ENCODE measurements around the gene SELENOO. TPM values are rescaled to one million over a fixed set of nuclear protein-coding genes. Genes with fewer than 3 reads are reported as not detected.
A peak's percentile ranks its signal among the peaks of the same experiment; 100 is the strongest.

Gene SELENOO
- total RNA-seq, 6 experiments from 2014 or later, result 51.1 to 67.8 (median 59.2) TPM

DNA sequence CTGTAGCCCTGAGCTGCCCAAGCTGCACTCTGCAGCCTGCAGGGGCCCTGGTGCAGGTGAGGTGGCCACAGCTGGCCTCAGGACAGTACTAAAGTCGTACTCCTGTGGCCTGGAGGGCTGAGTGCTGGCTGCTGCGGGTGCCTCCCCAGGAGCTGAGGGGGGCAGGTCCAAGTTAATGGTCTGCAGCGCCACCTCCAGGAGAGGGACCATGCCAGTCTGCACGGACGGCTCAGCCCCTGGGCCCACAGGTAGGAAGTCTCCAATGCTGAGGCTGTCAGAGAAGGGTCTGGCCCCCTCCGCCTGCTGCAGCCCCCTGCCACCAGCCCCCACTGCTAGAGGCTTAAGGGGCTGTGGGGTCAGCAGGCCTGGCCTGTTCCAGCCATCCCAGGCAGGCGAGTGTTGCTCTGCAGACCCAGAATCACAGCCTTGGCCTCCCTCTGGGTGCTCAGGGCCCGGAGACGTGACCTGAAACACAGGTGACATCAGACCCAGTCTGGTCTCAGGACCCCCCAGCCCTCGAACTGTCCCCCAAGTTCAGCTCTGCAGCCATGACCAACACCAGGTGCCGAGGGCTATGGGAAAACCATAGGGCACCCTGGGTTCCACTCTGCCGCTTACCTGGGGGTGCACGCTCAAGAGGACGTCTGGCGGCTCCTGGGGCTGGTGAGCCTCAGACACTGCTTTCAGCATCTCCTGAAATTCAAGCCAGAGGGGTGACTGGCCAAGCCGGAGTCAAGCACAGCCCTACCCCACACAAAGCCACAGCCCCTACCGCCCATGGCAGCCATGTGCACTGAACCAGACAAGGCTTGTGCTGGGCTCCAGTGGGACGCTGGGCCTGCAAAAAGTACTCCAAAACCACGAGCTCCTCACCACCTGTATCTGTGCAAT, 20.8 kb downstream of the SELENOO start:
- Histone ChIP-seq H3K4me1 (peaks cover 0 to 4% (median 2%) of the 10 kb centered on the region in 4 donors), H3K4me3 (no peak overlapping the region), H3K27me3 (no peaks in the 10 kb centered on the region), H3K27ac (no peak overlapping the region), H3K36me3 (peaks cover 2 to 72% (median 17%) of the 10 kb centered on the region in 4 donors), H3K9me3 (no peaks in the 10 kb centered on the region)
- intact Hi-C loops (cut with DNase I), result no loop called here
- WGBS (ENCODE audit: insufficient coverage, low coverage, low lambda C conversion rate, missing lambda C conversion rate), result no CpG with 5 or more reads among the region's 19 CpGs
- DNase-seq (peak in 1 of 3 donors; percentile 18), ATAC-seq (no peak)
- TF ChIP-seq POLR2A (IDR thresholded peaks at IDR 0.05), result no peak
- TF ChIP-seq, protein P1, sequence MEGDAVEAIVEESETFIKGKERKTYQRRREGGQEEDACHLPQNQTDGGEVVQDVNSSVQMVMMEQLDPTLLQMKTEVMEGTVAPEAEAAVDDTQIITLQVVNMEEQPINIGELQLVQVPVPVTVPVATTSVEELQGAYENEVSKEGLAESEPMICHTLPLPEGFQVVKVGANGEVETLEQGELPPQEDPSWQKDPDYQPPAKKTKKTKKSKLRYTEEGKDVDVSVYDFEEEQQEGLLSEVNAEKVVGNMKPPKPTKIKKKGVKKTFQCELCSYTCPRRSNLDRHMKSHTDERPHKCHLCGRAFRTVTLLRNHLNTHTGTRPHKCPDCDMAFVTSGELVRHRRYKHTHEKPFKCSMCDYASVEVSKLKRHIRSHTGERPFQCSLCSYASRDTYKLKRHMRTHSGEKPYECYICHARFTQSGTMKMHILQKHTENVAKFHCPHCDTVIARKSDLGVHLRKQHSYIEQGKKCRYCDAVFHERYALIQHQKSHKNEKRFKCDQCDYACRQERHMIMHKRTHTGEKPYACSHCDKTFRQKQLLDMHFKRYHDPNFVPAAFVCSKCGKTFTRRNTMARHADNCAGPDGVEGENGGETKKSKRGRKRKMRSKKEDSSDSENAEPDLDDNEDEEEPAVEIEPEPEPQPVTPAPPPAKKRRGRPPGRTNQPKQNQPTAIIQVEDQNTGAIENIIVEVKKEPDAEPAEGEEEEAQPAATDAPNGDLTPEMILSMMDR (IDR thresholded peaks at IDR 0.05), result peak in 1 of 4 donors; percentile 20

DNA sequence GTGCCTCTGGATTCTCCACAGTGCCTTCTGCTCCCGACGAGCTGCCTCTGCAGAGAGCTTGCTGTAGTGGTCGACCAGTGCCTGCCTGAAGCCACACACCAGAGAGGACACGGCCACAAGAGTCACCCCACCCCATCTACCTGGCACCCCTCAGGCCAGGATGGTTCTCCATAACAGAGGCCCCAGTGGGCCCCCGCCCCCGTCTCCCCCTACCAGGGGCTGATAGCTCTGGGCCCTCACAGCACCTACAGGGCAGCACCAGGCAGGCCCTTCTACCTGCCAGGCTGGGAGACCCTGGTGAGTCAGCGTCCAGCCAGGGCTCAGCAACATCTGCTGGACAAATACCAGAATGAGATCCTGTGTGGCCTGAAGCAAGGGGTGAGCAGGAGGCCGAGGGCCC, 21.7 kb downstream of the SELENOO start:
- H3K9me3 ChIP-seq, result no peaks in the 10 kb centered on the region
- peaks cover 0 to 4% (median 2%) of the 10 kb centered on the region in 4 donors for H3K4me1 ChIP-seq
- no peaks in the 10 kb centered on the region for H3K27me3 ChIP-seq
- H3K27ac ChIP-seq, result no peak overlapping the region
- DNase-seq (no peak), ATAC-seq (no peak)
- 100% methylated on average over 1 of the region's 8 CpGs for WGBS (ENCODE audit: insufficient coverage, low coverage, low lambda C conversion rate, missing lambda C conversion rate)
- intact Hi-C loops (cut with DNase I), result no loop called here
- TF ChIP-seq POLR2A (IDR thresholded peaks at IDR 0.05), result no peak
- TF ChIP-seq, protein P1 (IDR thresholded peaks at IDR 0.05), result no peak
- H3K4me3 ChIP-seq, result no peak overlapping the region
- H3K36me3 ChIP-seq, result peaks cover 0 to 64% (median 13%) of the 10 kb centered on the region in 4 donors

DNA sequence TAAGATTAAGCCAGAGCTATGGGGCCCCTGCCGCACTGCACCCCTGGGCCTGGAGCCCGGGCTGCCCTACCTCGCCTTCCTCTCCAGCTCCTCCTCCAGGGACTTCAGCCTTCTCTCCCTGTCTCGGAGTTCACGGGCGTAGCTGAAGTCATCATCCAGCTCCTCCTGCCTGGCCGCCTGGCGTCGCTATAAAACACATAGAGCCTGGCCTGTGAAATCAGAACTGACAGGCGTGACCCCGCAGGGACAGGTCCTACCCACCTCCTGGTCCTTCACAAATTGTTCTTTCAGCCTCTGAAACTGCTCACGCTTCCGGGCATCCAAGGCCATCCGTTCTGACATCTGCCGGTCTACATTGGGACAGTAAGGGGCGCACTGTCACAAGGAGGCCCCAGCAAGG, 23.3 kb downstream of the SELENOO start:
- no peak overlapping the region for H3K4me3 ChIP-seq
- peaks cover 0 to 53% (median 8%) of the 10 kb centered on the region in 4 donors for H3K36me3 ChIP-seq
- H3K4me1 ChIP-seq, result peaks cover 0 to 4% (median 2%) of the 10 kb centered on the region in 4 donors
- 88% methylated on average over 7 of the region's 16 CpGs for WGBS (ENCODE audit: insufficient coverage, low coverage, low lambda C conversion rate, missing lambda C conversion rate)
- ATAC-seq (no peak), DNase-seq (no peak)
- H3K9me3 ChIP-seq, result no peaks in the 10 kb centered on the region
- intact Hi-C loops (cut with DNase I), result no loop called here
- no peak for TF ChIP-seq POLR2A (IDR thresholded peaks at IDR 0.05)
- TF ChIP-seq, protein P1 (IDR thresholded peaks at IDR 0.05), result no peak
- no peaks in the 10 kb centered on the region for H3K27me3 ChIP-seq
- H3K27ac ChIP-seq, result no peak overlapping the region

DNA sequence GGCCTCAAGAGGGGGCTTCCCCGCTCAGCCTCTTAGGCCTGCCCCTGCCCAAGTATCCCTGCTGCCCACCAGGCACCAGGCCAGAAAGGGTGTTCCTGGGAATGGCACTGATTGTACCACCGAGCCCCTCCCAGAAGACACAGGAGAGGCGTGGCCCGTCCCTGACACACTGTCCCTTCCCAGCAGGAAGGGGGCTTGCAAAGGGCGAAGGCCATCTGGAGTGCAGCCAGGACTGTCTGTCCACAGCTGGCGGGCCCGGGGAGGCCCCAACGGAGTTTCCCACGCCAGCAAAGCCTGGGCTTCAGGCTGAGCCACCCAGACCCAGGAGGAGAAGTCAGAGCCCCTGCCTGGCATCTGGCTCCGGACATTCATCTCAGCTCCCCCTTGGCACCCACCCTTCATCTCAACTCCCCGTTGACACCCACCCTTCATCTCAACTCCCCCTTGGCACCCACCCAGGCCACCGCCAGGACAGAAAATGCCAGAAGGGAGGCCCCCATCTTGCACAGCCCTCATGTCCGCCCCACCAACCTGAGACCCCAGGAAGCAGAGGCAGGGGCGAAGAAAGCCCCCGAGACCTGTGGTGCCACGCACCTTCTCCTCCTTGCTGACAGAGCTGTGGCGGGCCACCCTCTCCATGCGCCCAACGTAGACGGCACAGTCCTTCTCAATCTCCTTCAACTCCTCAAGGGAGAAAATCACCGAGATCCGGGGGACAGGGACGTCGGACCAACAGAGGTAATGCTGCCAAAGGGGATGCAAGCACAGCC, 24.6 kb downstream of the SELENOO start:
- no peaks in the 10 kb centered on the region for H3K4me1 ChIP-seq
- H3K36me3 ChIP-seq, result peaks cover 0 to 57% (median 8%) of the 10 kb centered on the region in 4 donors
- H3K27me3 ChIP-seq, result no peaks in the 10 kb centered on the region
- no peaks in the 10 kb centered on the region for H3K9me3 ChIP-seq
- ATAC-seq (peak in 1 of 4 donors; percentile 2), DNase-seq (no peak)
- intact Hi-C loops (cut with DNase I), result no loop called here
- no peak overlapping the region for H3K4me3 ChIP-seq
- H3K27ac ChIP-seq, result no peak overlapping the region
- no peak for TF ChIP-seq POLR2A (IDR thresholded peaks at IDR 0.05)
- TF ChIP-seq, protein P1 (IDR thresholded peaks at IDR 0.05), result no peak
- WGBS (ENCODE audit: insufficient coverage, low coverage, low lambda C conversion rate, missing lambda C conversion rate), result 100% methylated on average over 3 of the region's 24 CpGs

All from right lobe of liver (tissue), 6 donors.